RWPE2 (cell line): ENCODE measurements around the gene FAM53B.

Experiments used
- ATAC-seq: fragments of 200-7000 bp; cut with Tn5 transposase; 3 replicates; pipeline ENCODE4 v1.9.1; 2021; ENCODE audit warnings: low read depth
- DNase-seq: peaks from one replicate; pipeline ENCODE4 v3.0.0-alpha.2; 2020; ENCODE audit warnings: low spot score
- H3K27ac ChIP-seq: fragments of 450-650 bp; 2 replicates; pipeline ENCODE4 v1.5.1; 2017; ENCODE audit warnings: mild to moderate bottlenecking; ENCODE audit not compliant: poor library complexity, severe bottlenecking
- H3K27me3 ChIP-seq: fragments of 250-450 bp; sonication (Bioruptor Pico); 2 replicates; pipeline ENCODE4 v1.5.1; 2021; ENCODE audit warnings: mild to moderate bottlenecking, moderate library complexity; ENCODE audit not compliant: insufficient read depth, poor library complexity, severe bottlenecking
- H3K36me3 ChIP-seq: fragments of 250-450 bp; sonication (Bioruptor Pico); 2 replicates; pipeline ENCODE4 v1.5.1; 2020; ENCODE audit warnings: low read depth, mild to moderate bottlenecking, moderate library complexity
- H3K4me1 ChIP-seq: fragments of 250-450 bp; sonication (Bioruptor Pico); 2 replicates; pipeline ENCODE4 v1.5.1; 2021; ENCODE audit warnings: mild to moderate bottlenecking, moderate library complexity; ENCODE audit not compliant: insufficient read depth, poor library complexity, severe bottlenecking
- H3K4me3 ChIP-seq: fragments of 250-450 bp; sonication (Bioruptor Pico); 2 replicates; pipeline ENCODE4 v1.5.1; 2021; ENCODE audit warnings: mild to moderate bottlenecking, moderate library complexity; ENCODE audit not compliant: severe bottlenecking
- H3K9me3 ChIP-seq: fragments of 250-450 bp; sonication (Bioruptor Pico); 2 replicates; pipeline ENCODE4 v1.5.1; 2021; ENCODE audit warnings: mild to moderate bottlenecking, moderate library complexity; ENCODE audit not compliant: severe bottlenecking
- CTCF ChIP-seq: fragments of 450-650 bp; IDR thresholded peaks from one replicate; pipeline ENCODE4 v1.5.1; 2017; ENCODE audit warnings: mild to moderate bottlenecking, moderate library complexity; ENCODE audit not compliant: poor library complexity, severe bottlenecking

Gene FAM53B

GRCh38 chr10:124572751-124573150 is 171.4 kb downstream of the FAM53B start:
- ATAC-seq: no peak
- Histone ChIP-seq H3K4me1 (no peaks in the 10 kb centered on the region), H3K9me3 (no peaks in the 10 kb centered on the region), H3K27me3 (no peaks in the 10 kb centered on the region), H3K4me3 (no peak overlapping the region), H3K27ac (no peak overlapping the region), H3K36me3 (no peaks in the 10 kb centered on the region)
- TF ChIP-seq CTCF: no peak
- DNase-seq: no peak

- no peaks in the 10 kb centered on the region for H3K27me3 ChIP-seq
- H3K36me3 ChIP-seq: no peaks in the 10 kb centered on the region
- no peak overlapping the region for H3K4me3 ChIP-seq
- DNase-seq (no peak), ATAC-seq (no peak)
- TF ChIP-seq CTCF: no peak
- H3K4me1 ChIP-seq: no peaks in the 10 kb centered on the region
- no peaks in the 10 kb centered on the region for H3K9me3 ChIP-seq
- H3K27ac ChIP-seq: no peak overlapping the region
Measured at GRCh38 chr10:124570646-124571045, 173.5 kb downstream of the FAM53B start.

- H3K36me3 ChIP-seq: no peaks in the 10 kb centered on the region
- H3K9me3 ChIP-seq: no peaks in the 10 kb centered on the region
- no peak overlapping the region for H3K27ac ChIP-seq
- no peak for DNase-seq
- ATAC-seq: no peak
- no peaks in the 10 kb centered on the region for H3K4me1 ChIP-seq
- H3K4me3 ChIP-seq: no peak overlapping the region
- H3K27me3 ChIP-seq: no peaks in the 10 kb centered on the region
- no peak for TF ChIP-seq CTCF
Measured at GRCh38 chr10:124569623-124570470, 174.3 kb downstream of the FAM53B start.
